Progenitor cell of endocrine pancreas (in vitro differentiated cells): Measurements from ENCODE around the gene ATOH8. TPM values are rescaled to one million over a fixed set of nuclear protein-coding genes. Genes with fewer than 3 reads are reported as not detected.

Source experiments
- DNase-seq: peaks from one replicate; pipeline ENCODE4 v3.0.0; 2021; ENCODE audit warnings: low spot score; ENCODE audit not compliant: unreplicated experiment
- H3K27ac Mint-ChIP-seq: 2 replicates; pipeline ENCODE4 v1.8.0; 2021; ENCODE audit warnings: mild to moderate bottlenecking, moderate library complexity, mixed read lengths
- H3K27me3 Mint-ChIP-seq: 2 replicates; pipeline ENCODE4 v1.8.0; 2021; ENCODE audit warnings: mixed read lengths
- H3K36me3 Mint-ChIP-seq: 2 replicates; pipeline ENCODE4 v1.8.0; 2022; ENCODE audit warnings: mixed read lengths; ENCODE audit not compliant: insufficient read depth
- H3K4me1 Mint-ChIP-seq: 2 replicates; pipeline ENCODE4 v1.8.0; 2021; ENCODE audit warnings: low read depth, mixed read lengths
- H3K4me3 Mint-ChIP-seq: 2 replicates; pipeline ENCODE4 v1.8.0; 2021; ENCODE audit warnings: low read depth, mild to moderate bottlenecking, moderate library complexity, mixed read lengths
- H3K9me3 Mint-ChIP-seq: 2 replicates; pipeline ENCODE4 v1.8.0; 2021; ENCODE audit warnings: low read depth, mixed read lengths
- CTCF ChIP-seq: fragments of 200-600 bp; sonication (generic); IDR thresholded peaks from one replicate; pipeline ENCODE4 v1.5.0; 2021; ENCODE audit warnings: antibody characterized with exemption, mild to moderate bottlenecking; ENCODE audit not compliant: unreplicated experiment
- total RNA-seq: library from RNA; stranded (reverse); gene quantifications from 2 replicates; pipeline ENCODE4 v1.2.1, GENCODE V29; 2021

The ATOH8 gene
- total RNA-seq, 1 donor from 2014 or later: 1.3 TPM

GRCh38 chr2:85744741-85745601, 8.8 kb upstream of the ATOH8 start:
- Mint-ChIP-seq H3K27ac (no peak overlapping the region), H3K4me3 (no peak overlapping the region), H3K4me1 (peaks cover 20% of the 10 kb centered on the region), H3K9me3 (no peaks in the 10 kb centered on the region), H3K27me3 (peaks cover 54% of the 10 kb centered on the region), H3K36me3 (no peaks in the 10 kb centered on the region)
- no peak for TF ChIP-seq CTCF
- no peak for DNase-seq

- Mint-ChIP-seq H3K27ac (no peak overlapping the region), H3K27me3 (peaks cover 61% of the 10 kb centered on the region), H3K36me3 (no peaks in the 10 kb centered on the region), H3K4me3 (no peak overlapping the region), H3K4me1 (peaks cover 20% of the 10 kb centered on the region), H3K9me3 (no peaks in the 10 kb centered on the region)
- TF ChIP-seq CTCF: no peak
- no peak for DNase-seq
Measured at GRCh38 chr2:85745619-85746018, 8.2 kb upstream of the ATOH8 start.

- DNase-seq: no peak
- Mint-ChIP-seq H3K27ac (no peak overlapping the region), H3K27me3 (peaks cover 63% of the 10 kb centered on the region), H3K4me3 (no peak overlapping the region), H3K4me1 (peaks cover 18% of the 10 kb centered on the region), H3K36me3 (no peaks in the 10 kb centered on the region), H3K9me3 (no peaks in the 10 kb centered on the region)
- TF ChIP-seq CTCF: no peak
Measured at GRCh38 chr2:85746321-85747004, 7.3 kb upstream of the ATOH8 start.

GRCh38 chr2:85747441-85747840, 6.3 kb upstream of the ATOH8 start:
- Mint-ChIP-seq H3K27ac (no peak overlapping the region), H3K27me3 (peaks cover 71% of the 10 kb centered on the region)

More at GRCh38 chr2:85747441-85747840, 6.3 kb upstream of the ATOH8 start:
- no peaks in the 10 kb centered on the region for H3K9me3 Mint-ChIP-seq
- no peak for DNase-seq
- H3K36me3 Mint-ChIP-seq: no peaks in the 10 kb centered on the region
- no peak for TF ChIP-seq CTCF
- H3K4me1 Mint-ChIP-seq: peaks cover 8% of the 10 kb centered on the region
- no peak overlapping the region for H3K4me3 Mint-ChIP-seq
